IPS-NIHi11 (cell line): ENCODE results near the gene LIMCH1.
"Not testable (repeated sequence)": the region's sequence is repeated elsewhere in the genome, so short reads cannot be mapped to it uniquely, and the experiment has no call there.

Source experiments
- DNase-seq: peaks from one replicate; pipeline ENCODE4 v3.0.0; 2012; ENCODE audit warnings: mixed read lengths, low spot score

LIMCH1 gene

GRCh38 chr4:41731569-41732126 is 193.7 kb downstream of the LIMCH1 start:
- DNase-seq = no peak

GRCh38 chr4:41734371-41734770 is 196.4 kb downstream of the LIMCH1 start:
- DNase-seq = no peak

- not testable (repeated sequence) for DNase-seq
Observed at GRCh38 chr4:41737491-41737890, 199.5 kb downstream of the LIMCH1 start.

GRCh38 chr4:41741354-41741753 is 203.4 kb downstream of the LIMCH1 start:
- DNase-seq = no peak

- DNase-seq = no peak
Observed at GRCh38 chr4:41744572-41745291, 206.8 kb downstream of the LIMCH1 start.

- DNase-seq = peak; percentile 51
Observed at GRCh38 chr4:41745292-41746024, 207.5 kb downstream of the LIMCH1 start.

- DNase-seq = no peak
Observed at GRCh38 chr4:41746025-41746439, 208.1 kb downstream of the LIMCH1 start.

- no peak for DNase-seq
Observed at GRCh38 chr4:41746440-41747229, 208.7 kb downstream of the LIMCH1 start.

- peak; percentile 39 for DNase-seq
Observed at GRCh38 chr4:41747230-41748055, 209.5 kb downstream of the LIMCH1 start.

- peak; percentile 17 for DNase-seq
Observed at GRCh38 chr4:41748074-41748570, 210.2 kb downstream of the LIMCH1 start.

- no peak for DNase-seq
Observed at GRCh38 chr4:41748571-41749475, 210.9 kb downstream of the LIMCH1 start, which contains the start of gene PHOX2B. TSS of gene PHOX2B (minus strand) at chr4:41748725. CDS start at chr4:41748610, 115 bp downstream.

- no peak for DNase-seq
Observed at GRCh38 chr4:41749631-41750039, 211.7 kb downstream of the LIMCH1 start.
